Breast epithelium (tissue), 4 donors: ENCODE results near the gene ARPC4. TPM values are rescaled to one million over a fixed set of nuclear protein-coding genes. Genes with fewer than 3 reads are reported as not detected.

ENCODE experiments used
- DNase-seq, 2 donors: peaks; one replicate each; pipeline ENCODE4 v3.0.0-alpha.2; 2019; ENCODE audit warnings: low spot score in 2 of 2
- H3K27ac ChIP-seq, 2 donors: fragments of 200-600 bp; sonication (generic) in 1 of 2; one replicate each; pipeline ENCODE4 v1.5.1; 2016 to 2019; ENCODE audit warnings: mild to moderate bottlenecking in 1 of 2
- H3K27me3 ChIP-seq, 2 donors: fragments of 200-600 bp; sonication (generic) in 1 of 2; one replicate each; pipeline versions ENCODE4 v1.5.1 to v1.6.0; 2017 to 2019; ENCODE audit warnings: control low read depth in 1 of 2, mild to moderate bottlenecking in 1 of 2
- H3K36me3 ChIP-seq: fragments of 200-600 bp; one replicate; pipeline ENCODE4 v1.5.1; 2019
- H3K4me1 ChIP-seq, 2 donors: fragments of 200-600 bp; sonication (generic); one replicate each; pipeline ENCODE4 v1.5.1; 2016 to 2019; ENCODE audit warnings: control low read depth in 1 of 2
- H3K4me3 ChIP-seq, 3 donors: fragments of 200-600 bp; sonication (generic); 1 replicate in 2 of 3; 2 replicates in 1 of 3; pipeline ENCODE4 v1.5.1; 2016 to 2019; ENCODE audit warnings: mild to moderate bottlenecking in 3 of 3, moderate library complexity in 2 of 3
- H3K9me3 ChIP-seq, 2 donors: fragments of 200-600 bp; sonication (generic) in 1 of 2; one replicate each; pipeline ENCODE4 v1.5.1; 2016 to 2019; ENCODE audit warnings: control low read depth in 1 of 2
- CTCF ChIP-seq, 3 donors: fragments of 450-650 bp; IDR thresholded peaks; one replicate each; pipeline ENCODE4 v1.5.1; 2016 to 2017; ENCODE audit warnings: antibody characterized with exemption in 3 of 3, mild to moderate bottlenecking in 3 of 3, moderate library complexity in 3 of 3
- POLR2A ChIP-seq: fragments of 450-650 bp; IDR thresholded peaks from one replicate; pipeline ENCODE4 v1.6.1; 2016; ENCODE audit warnings: antibody characterized with exemption, mild to moderate bottlenecking, moderate library complexity
- POLR2AphosphoS5 ChIP-seq, 3 donors: sonication (generic); formaldehyde crosslinking; IDR thresholded peaks; one replicate each; pipeline ENCODE4 v1.6.1; 2017; ENCODE audit warnings: antibody characterized with exemption in 3 of 3
- intact Hi-C: fragments of 100-400 bp; cut with DNase I; formaldehyde crosslinking; loops from one replicate; pipeline ENCODE4 v1.15.1; 2023; ENCODE audit warnings: low total_unique reads
- total RNA-seq, 3 donors: library from RNA; depleted of rRNA; stranded (reverse); fragments of >200 nt; gene quantifications; one replicate each; pipeline ENCODE4 v1.1.0, GENCODE V29; 2016

ARPC4 gene
- total RNA-seq, 3 donors from 2014 or later: 116 to 163 (median 117) TPM

GRCh38 chr3:9785602-9786001 lies 7.3 kb upstream of the ARPC4 start:
- TF ChIP-seq POLR2AphosphoS5 (IDR thresholded peaks at IDR 0.05): no peak
- TF ChIP-seq CTCF (IDR thresholded peaks at IDR 0.05): no peak
- no peak for TF ChIP-seq POLR2A
- intact Hi-C loops: loop anchor here (5.0 kb wide), 1 partner anchor 1757 kb away; no protein-coding TSS in a partner anchor
- Histone ChIP-seq H3K27me3 (no peaks in the 10 kb centered on the region), H3K36me3 (peaks cover 7% of the 10 kb centered on the region), H3K27ac (no peak overlapping the region), H3K4me1 (no peaks in the 10 kb centered on the region), H3K4me3 (no peak overlapping the region), H3K9me3 (no peaks in the 10 kb centered on the region)
- DNase-seq: no peak

- Histone ChIP-seq H3K4me3 (no peak overlapping the region), H3K9me3 (no peaks in the 10 kb centered on the region), H3K4me1 (no peaks in the 10 kb centered on the region), H3K27ac (no peak overlapping the region), H3K27me3 (no peaks in the 10 kb centered on the region), H3K36me3 (peaks cover 7% of the 10 kb centered on the region)
- no peak for DNase-seq
- intact Hi-C loops: loop anchor here (5.0 kb wide), 1 partner anchor 1756 kb away; no protein-coding TSS in a partner anchor
- TF ChIP-seq CTCF (IDR thresholded peaks at IDR 0.05): no peak
- TF ChIP-seq POLR2A: no peak
- TF ChIP-seq POLR2AphosphoS5 (IDR thresholded peaks at IDR 0.05): no peak
Observed at GRCh38 chr3:9786209-9786739, 6.6 kb upstream of the ARPC4 start.

- intact Hi-C loops: loop anchor here (5.0 kb wide), 1 partner anchor 1755 kb away; no protein-coding TSS in a partner anchor
- TF ChIP-seq CTCF (IDR thresholded peaks at IDR 0.05) (no peak), POLR2AphosphoS5 (IDR thresholded peaks at IDR 0.05) (no peak), POLR2A (no peak)
- peaks cover 7% of the 10 kb centered on the region for H3K36me3 ChIP-seq
- no peaks in the 10 kb centered on the region for H3K27me3 ChIP-seq
- peaks cover 0 to 4% of the 10 kb centered on the region in 2 donors for H3K4me1 ChIP-seq
- no peak overlapping the region for H3K4me3 ChIP-seq
- H3K27ac ChIP-seq: no peak overlapping the region
- DNase-seq: no peak
- no peaks in the 10 kb centered on the region for H3K9me3 ChIP-seq
Observed at GRCh38 chr3:9786825-9787669, 5.8 kb upstream of the ARPC4 start.

- Histone ChIP-seq H3K4me3 (no peak overlapping the region), H3K4me1 (peaks cover 0 to 4% of the 10 kb centered on the region in 2 donors), H3K36me3 (peaks cover 7% of the 10 kb centered on the region), H3K27me3 (no peaks in the 10 kb centered on the region), H3K27ac (no peak overlapping the region), H3K9me3 (no peaks in the 10 kb centered on the region)
- TF ChIP-seq CTCF (IDR thresholded peaks at IDR 0.05) (no peak), POLR2AphosphoS5 (IDR thresholded peaks at IDR 0.05) (no peak)
- no peak for DNase-seq
- intact Hi-C loops: loop anchor here (5.0 kb wide), 1 partner anchor 1755 kb away; no protein-coding TSS in a partner anchor
Observed at GRCh38 chr3:9787714-9788113, 5.2 kb upstream of the ARPC4 start.

- intact Hi-C loops: loop anchor here (5.0 to 10.0 kb wide), 2 partner anchors 396 to 1551 kb away; partner anchors contain the start of gene SETD5
- H3K4me1 ChIP-seq: peaks cover 0 to 11% of the 10 kb centered on the region in 2 donors
Observed at GRCh38 chr3:9791127-9791526, 1.8 kb upstream of the ARPC4 start.

More at GRCh38 chr3:9791127-9791526, 1.8 kb upstream of the ARPC4 start:
- DNase-seq: no peak
- H3K9me3 ChIP-seq: no peaks in the 10 kb centered on the region
- no peak for TF ChIP-seq POLR2AphosphoS5 (IDR thresholded peaks at IDR 0.05)
- TF ChIP-seq CTCF (IDR thresholded peaks at IDR 0.05): no peak
- no peak for TF ChIP-seq POLR2A
- no peaks in the 10 kb centered on the region for H3K27me3 ChIP-seq
- peak overlapping the region in 1 of 3 donors; percentile 91 for H3K4me3 ChIP-seq
- H3K27ac ChIP-seq: peak overlapping the region; percentile 99
- no peaks in the 10 kb centered on the region for H3K36me3 ChIP-seq
